MM.1S (cell line): ENCODE measurements around the gene KCNIP4.

Experiments used
- EZH2 ChIP-seq: fragments of 300-600 bp; sonication (generic); optimal IDR thresholded peaks from 2 replicates; pipeline ENCODE3; 2017; ENCODE audit warnings: low read depth, mild to moderate bottlenecking, antibody characterized with exemption, low read length, mixed read lengths
- EZH2phosphoT487 ChIP-seq: fragments of 300-600 bp; sonication (generic); IDR thresholded peaks from 2 replicates; pipeline ENCODE4 v1.6.1; 2018; ENCODE audit warnings: antibody characterized with exemption, low read length
- TF ChIP-seq, protein P1 (sequence below): fragments of 300-600 bp; sonication (generic); IDR thresholded peaks from 2 replicates; pipeline ENCODE4 v1.5.1; 2016; ENCODE audit warnings: antibody characterized with exemption, low read length, mixed read lengths

DNA sequence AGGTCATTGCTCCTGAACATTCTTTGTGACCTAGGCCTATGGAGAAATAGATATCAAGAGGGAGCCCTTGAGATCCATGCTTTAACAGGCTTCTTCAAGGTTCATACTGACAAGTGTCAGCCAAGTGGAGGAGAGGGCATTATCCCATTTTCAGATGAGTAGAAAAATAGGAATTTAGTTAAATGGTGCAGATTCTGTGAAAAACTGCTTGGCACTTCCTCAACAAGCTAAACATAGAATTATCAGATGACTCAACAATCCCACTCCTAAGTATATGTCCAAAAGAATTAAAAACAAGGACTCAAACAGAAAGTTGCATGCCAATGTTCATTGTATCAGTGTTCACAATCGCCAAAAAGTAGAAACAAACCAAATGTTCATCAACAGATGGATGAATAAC, 43.8 kb upstream of the KCNIP4 start:
- TF ChIP-seq, protein P1, sequence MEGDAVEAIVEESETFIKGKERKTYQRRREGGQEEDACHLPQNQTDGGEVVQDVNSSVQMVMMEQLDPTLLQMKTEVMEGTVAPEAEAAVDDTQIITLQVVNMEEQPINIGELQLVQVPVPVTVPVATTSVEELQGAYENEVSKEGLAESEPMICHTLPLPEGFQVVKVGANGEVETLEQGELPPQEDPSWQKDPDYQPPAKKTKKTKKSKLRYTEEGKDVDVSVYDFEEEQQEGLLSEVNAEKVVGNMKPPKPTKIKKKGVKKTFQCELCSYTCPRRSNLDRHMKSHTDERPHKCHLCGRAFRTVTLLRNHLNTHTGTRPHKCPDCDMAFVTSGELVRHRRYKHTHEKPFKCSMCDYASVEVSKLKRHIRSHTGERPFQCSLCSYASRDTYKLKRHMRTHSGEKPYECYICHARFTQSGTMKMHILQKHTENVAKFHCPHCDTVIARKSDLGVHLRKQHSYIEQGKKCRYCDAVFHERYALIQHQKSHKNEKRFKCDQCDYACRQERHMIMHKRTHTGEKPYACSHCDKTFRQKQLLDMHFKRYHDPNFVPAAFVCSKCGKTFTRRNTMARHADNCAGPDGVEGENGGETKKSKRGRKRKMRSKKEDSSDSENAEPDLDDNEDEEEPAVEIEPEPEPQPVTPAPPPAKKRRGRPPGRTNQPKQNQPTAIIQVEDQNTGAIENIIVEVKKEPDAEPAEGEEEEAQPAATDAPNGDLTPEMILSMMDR = no peak
- TF ChIP-seq EZH2 = no peak
- TF ChIP-seq EZH2phosphoT487 = no peak
